ENCODE results near the gene FNDC3B.

GRCh38 chr3:172140499-172141391 is 101.4 kb downstream of the FNDC3B start:
- no peak for TF ChIP-seq CTCF (IDR thresholded peaks at IDR 0.05 in 8 of 11, conservative IDR thresholded peaks at IDR 0.05 in 3 of 11)
- peak in 1 of 3 donors; percentile 49 for TF ChIP-seq POLR2AphosphoS5 (IDR thresholded peaks at IDR 0.05)
